ENCODE data around the gene C6orf58. TPM values are rescaled to one million over a fixed set of nuclear protein-coding genes. Genes with fewer than 3 reads are reported as not detected.

The C6orf58 gene
- not detected in 2 replicates for total RNA-seq

GRCh38 chr6:127576874-127577273, at the start of gene C6orf58:
Gene C6orf58 (plus strand): TSS chr6:127577174. CDS start chr6:127577186, 12 bp downstream.

Other genes starting within 250 kb of the C6orf58 start
- gene ECHDC1, start 233.6 kb upstream of the C6orf58 start, total RNA-seq = 44.0 and 71.3 TPM in 2 replicates
- 0.22 and 1.1 TPM in 2 replicates for gene KIAA0408, start 117.8 kb upstream of the C6orf58 start, total RNA-seq

All from placental pericyte (primary cell).